K562 (cell line): ENCODE measurements around the gene DMAC2. TPM values are rescaled to one million over a fixed set of nuclear protein-coding genes. Genes with fewer than 3 reads are reported as not detected.

ENCODE experiments used
- CUX1 ChIP-seq: fragments of 200-800 bp; sonication (Bioruptor generic); IDR thresholded peaks from 2 replicates; pipeline ENCODE4 v1.6.1; 2016; ENCODE audit warnings: missing genetic modification characterization, missing compliant biosample characterization
- ELF4 ChIP-seq: fragments of 450-650 bp; formaldehyde crosslinking; IDR thresholded peaks from 2 replicates; pipeline ENCODE4 v1.4.0; 2022; ENCODE audit warnings: missing genetic modification characterization
- SMAD1 ChIP-seq: fragments of 150-350 bp; IDR thresholded peaks from 2 replicates; pipeline ENCODE4 v1.6.1; 2014; ENCODE audit warnings: low read length, low read depth; ENCODE audit not compliant: partially characterized antibody
- TCFL5 ChIP-seq: fragments of 250-450 bp; sonication (Bioruptor Pico); conservative IDR thresholded peaks from 2 replicates; pipeline ENCODE4 v1.6.1; 2021; ENCODE audit warnings: mild to moderate bottlenecking, moderate library complexity, matching md5 sums
- TFAP4 ChIP-seq: sonication (generic); formaldehyde crosslinking; IDR thresholded peaks from 2 replicates; pipeline ENCODE4 v1.8.0; 2022; ENCODE audit warnings: missing genetic modification reagents, mild to moderate bottlenecking, moderate library complexity, borderline replicate concordance
- polyA plus RNA-seq, 8 experiments: library from polyadenylated mRNA; depleted of rRNA in 4 of 8; stranded (reverse) in 5 of 8; unstranded in 3 of 8; fragments of >200 nt; fragmentation: Nextera tagmentation in 2 of 8; fragmentation: Illumina TruSeq in 1 of 8; extraction: Ambion mirVana in 2 of 8; extraction: Trizol in 1 of 8; gene quantifications; 2 replicates each; pipeline versions ENCODE4 v1.2.1 to v1.2.3, GENCODE V29; 2011 to 2014; ENCODE audit warnings: inconsistent platforms in 1 of 8, missing spikeins in 1 of 8
- total RNA-seq, 7 experiments: library from RNA; depleted of rRNA in 6 of 7; stranded (reverse); fragments of >200 nt in 6 of 7; fragmentation: Illumina TruSeq in 2 of 7; extraction: Trizol in 2 of 7; gene quantifications; 2 replicates each; pipeline versions ENCODE4 v1.2.1 to v1.2.3, GENCODE V29; 2011 to 2021; ENCODE audit warnings: low replicate concordance in 1 of 7

The DMAC2 gene
- total and polyA plus RNA-seq, 9 of the 15 experiments (the other 6 are each of a cell fraction or from before 2014, with no cell fraction given): 12.9 to 61.2 (median 43.1) TPM

DNA sequence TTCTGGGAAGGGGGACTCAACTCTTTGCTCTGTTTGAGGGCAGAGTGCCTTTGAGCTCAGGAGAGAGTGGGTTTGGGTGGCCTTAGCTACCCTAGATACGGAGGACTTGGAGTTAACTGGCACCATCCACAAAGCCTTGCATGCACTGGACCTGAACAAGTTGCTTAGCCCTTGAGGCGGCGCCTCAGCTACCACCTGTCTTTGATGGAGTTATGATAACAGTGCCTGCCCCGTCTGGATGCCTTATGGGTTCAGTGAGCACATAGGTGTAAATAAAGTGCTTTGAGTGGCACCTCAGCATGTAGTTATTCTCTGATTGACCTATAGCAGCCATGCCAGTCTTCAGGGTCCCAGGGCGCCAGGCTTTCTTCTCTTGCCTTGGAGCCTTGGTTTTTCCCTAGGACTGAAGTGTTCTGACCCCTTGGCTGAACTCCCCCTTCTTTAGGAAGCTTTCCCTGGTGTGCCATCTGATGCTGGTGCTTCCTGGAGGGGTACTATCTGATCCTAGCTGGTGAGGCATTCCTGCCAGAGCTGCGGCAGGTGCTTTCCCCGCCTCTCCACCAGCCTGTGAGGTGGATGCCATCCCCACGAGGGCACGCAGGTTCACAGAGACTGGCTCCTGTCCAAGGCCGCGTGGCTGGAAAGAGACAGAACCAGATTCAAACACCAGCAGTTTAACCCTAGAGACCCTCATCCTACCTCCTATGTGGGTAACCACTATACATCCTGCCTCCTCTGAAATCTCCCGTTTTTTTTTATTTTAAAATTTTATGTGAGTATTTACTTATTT, 36.3 kb downstream of the DMAC2 start (continued):
- no peak for TF ChIP-seq TFAP4 (CRISPR knock-in tag)
- no peak for TF ChIP-seq CUX1 (CRISPR knock-in tag)
- no peak for TF ChIP-seq ELF4
- TF ChIP-seq TCFL5 (CRISPR knock-in tag): no peak
- no peak for TF ChIP-seq SMAD1
